Neural cell (in vitro differentiated cells): Measurements from ENCODE around the gene KIFAP3. TPM values are rescaled to one million over a fixed set of nuclear protein-coding genes. Genes with fewer than 3 reads are reported as not detected.
"Not testable (repeated sequence)": the region's sequence is repeated elsewhere in the genome, so short reads cannot be mapped to it uniquely, and the experiment has no call there.

Experiments used
- H2AFZ ChIP-seq: fragments of 200-600, 300-800 bp; sonication (generic), shearing (Covaris generic); 2 replicates; pipeline ENCODE4 v1.6.0; 2014; ENCODE audit warnings: low read depth, mild to moderate bottlenecking, antibody characterized with exemption, low read length, moderate library complexity
- H3F3A ChIP-seq: fragments of 200-600 bp; shearing (Covaris generic); 2 replicates; pipeline ENCODE4 v1.6.1; 2016; ENCODE audit warnings: mild to moderate bottlenecking, moderate library complexity, mixed read lengths, antibody characterized with exemption, low read length; ENCODE audit not compliant: insufficient read depth, poor library complexity, severe bottlenecking
- H3K27ac ChIP-seq: fragments of 200-600, 300-800 bp; sonication (generic), shearing (Covaris generic); 2 replicates; pipeline ENCODE4 v1.5.1; 2014; ENCODE audit warnings: mild to moderate bottlenecking, low read length, moderate library complexity
- H3K27me3 ChIP-seq: fragments of 300-800, 200-600 bp; sonication (generic), shearing (Covaris generic); 2 replicates; pipeline ENCODE4 v1.6.0; 2014; ENCODE audit warnings: mild to moderate bottlenecking, low read depth, low read length, moderate library complexity; ENCODE audit not compliant: insufficient read depth
- H3K36me3 ChIP-seq: fragments of 300-800, 200-600 bp; sonication (generic), shearing (Covaris generic); 2 replicates; pipeline ENCODE4 v1.5.1; 2014; ENCODE audit warnings: mild to moderate bottlenecking, antibody characterized with exemption, low read length, moderate library complexity; ENCODE audit not compliant: insufficient read depth
- H3K4me2 ChIP-seq: fragments of 300-800, 200-600 bp; sonication (generic), shearing (Covaris generic); 2 replicates; pipeline ENCODE4 v1.6.0; 2014; ENCODE audit warnings: mild to moderate bottlenecking, low read length
- H3K4me3 ChIP-seq: fragments of 300-800, 200-600 bp; sonication (generic), shearing (Covaris generic); 2 replicates; pipeline ENCODE4 v1.5.1; 2014; ENCODE audit warnings: mild to moderate bottlenecking, low read length, moderate library complexity
- H3K79me2 ChIP-seq: fragments of 200-600 bp; shearing (Covaris generic); replicated peaks from 2 replicates; pipeline ENCODE4 v1.6.0; 2014; ENCODE audit warnings: mild to moderate bottlenecking, low read length, moderate library complexity; ENCODE audit not compliant: insufficient read depth
- H3K9ac ChIP-seq: fragments of 300-800, 200-600 bp; sonication (generic), shearing (Covaris generic); 2 replicates; pipeline ENCODE4 v1.6.1; 2016; ENCODE audit warnings: mild to moderate bottlenecking, low read length, mixed read lengths
- H3K9me2 ChIP-seq: fragments of 200-600 bp; shearing (Covaris generic); 2 replicates; pipeline ENCODE4 v1.6.1; 2016; ENCODE audit warnings: mild to moderate bottlenecking, low read length, mixed read lengths; ENCODE audit not compliant: insufficient read depth
- H3K9me3 ChIP-seq: fragments of 200-600, 300-800 bp; sonication (generic), shearing (Covaris generic); 2 replicates; pipeline ENCODE4 v1.6.1; 2016; ENCODE audit warnings: mild to moderate bottlenecking, mixed run types, low read length, moderate library complexity, mixed read lengths
- H4K20me1 ChIP-seq: fragments of 200-600 bp; shearing (Covaris generic); 2 replicates; pipeline ENCODE4 v1.6.1; 2016; ENCODE audit warnings: mild to moderate bottlenecking, mixed run types; ENCODE audit not compliant: insufficient read depth
- CTCF ChIP-seq: fragments of 450-650 bp; IDR thresholded peaks from 2 replicates; pipeline ENCODE4 v1.5.1; 2014; ENCODE audit warnings: antibody characterized with exemption, mild to moderate bottlenecking, moderate library complexity; ENCODE audit not compliant: poor library complexity, severe bottlenecking
- EP300 ChIP-seq: fragments of 450-650 bp; conservative IDR thresholded peaks from 2 replicates; pipeline ENCODE4 v1.6.1; 2014; ENCODE audit warnings: antibody characterized with exemption, mild to moderate bottlenecking, moderate library complexity; ENCODE audit not compliant: poor library complexity, severe bottlenecking
- EZH2 ChIP-seq: fragments of 200-600, 300-800 bp; shearing (Covaris generic), sonication (generic); IDR thresholded peaks from 2 replicates; pipeline ENCODE4 v1.6.1; 2014; ENCODE audit warnings: antibody characterized with exemption, low read length, borderline replicate concordance, mild to moderate bottlenecking; ENCODE audit not compliant: insufficient read depth, poor library complexity, severe bottlenecking
- MXI1 ChIP-seq: fragments of 450-650 bp; conservative IDR thresholded peaks from 2 replicates; pipeline ENCODE4 v1.6.1; 2014; ENCODE audit warnings: antibody characterized with exemption, mild to moderate bottlenecking; ENCODE audit not compliant: poor library complexity, severe bottlenecking
- POLR2AphosphoS5 ChIP-seq: IDR thresholded peaks from 2 replicates; pipeline ENCODE4 v1.6.1; 2012
- RAD21 ChIP-seq: fragments of 450-650 bp; conservative IDR thresholded peaks from 2 replicates; pipeline ENCODE4 v1.6.1; 2014; ENCODE audit warnings: antibody characterized with exemption, mild to moderate bottlenecking, moderate library complexity
- REST ChIP-seq: IDR thresholded peaks from 2 replicates; pipeline ENCODE4 v1.6.1; 2012; ENCODE audit warnings: borderline replicate concordance
- SMC3 ChIP-seq: fragments of 450-650 bp; conservative IDR thresholded peaks from 2 replicates; pipeline ENCODE4 v1.6.1; 2014; ENCODE audit warnings: antibody characterized with exemption, mild to moderate bottlenecking, moderate library complexity; ENCODE audit not compliant: poor library complexity
- TAF1 ChIP-seq: IDR thresholded peaks from 2 replicates; pipeline ENCODE4 v1.6.1; 2012; ENCODE audit warnings: low read depth
- polyA plus RNA-seq: library from polyadenylated mRNA; depleted of rRNA; stranded (reverse); fragments of >200 nt; gene quantifications from 2 replicates; pipeline ENCODE4 v1.2.3, GENCODE V29; 2014

The KIFAP3 gene
- polyA plus RNA-seq, 1 donor from 2014 or later: 256 TPM

- H4K20me1 ChIP-seq: no peaks in the 10 kb centered on the region
- no peak overlapping the region for H3K9ac ChIP-seq
- H3K79me2 ChIP-seq: no peaks in the 10 kb centered on the region
- no peaks in the 10 kb centered on the region for H3K9me2 ChIP-seq
- H3K36me3 ChIP-seq: peaks cover 8% of the 10 kb centered on the region
- H3K9me3 ChIP-seq: no peaks in the 10 kb centered on the region
- no peak overlapping the region for H3K27ac ChIP-seq
- no peaks in the 10 kb centered on the region for H3F3A ChIP-seq
- H3K4me2 ChIP-seq: no peak overlapping the region
- TF ChIP-seq MXI1: no peak
- no peak for TF ChIP-seq POLR2AphosphoS5
- no peak for TF ChIP-seq RAD21
- TF ChIP-seq EZH2: no peak
- no peak for TF ChIP-seq EP300
- no peak for TF ChIP-seq SMC3
- TF ChIP-seq TAF1: no peak
- TF ChIP-seq REST: no peak
- TF ChIP-seq CTCF: no peak
- H3K4me3 ChIP-seq: no peak overlapping the region
- H2AFZ ChIP-seq: no peak overlapping the region
- no peaks in the 10 kb centered on the region for H3K27me3 ChIP-seq
Measured at GRCh38 chr1:169873582-169874199, 200.8 kb downstream of the KIFAP3 start.

GRCh38 chr1:169872906-169873305 is 201.6 kb downstream of the KIFAP3 start:
- H3K4me2 ChIP-seq: no peak overlapping the region
- H3K9me3 ChIP-seq: no peaks in the 10 kb centered on the region
- no peaks in the 10 kb centered on the region for H4K20me1 ChIP-seq
- H3K36me3 ChIP-seq: peaks cover 8% of the 10 kb centered on the region
- TF ChIP-seq POLR2AphosphoS5 (no peak), TAF1 (no peak), SMC3 (no peak), CTCF (no peak), EZH2 (no peak), RAD21 (no peak)
- no peak overlapping the region for H3K4me3 ChIP-seq
- H3K27me3 ChIP-seq: no peaks in the 10 kb centered on the region
- no peak overlapping the region for H2AFZ ChIP-seq
- H3K9me2 ChIP-seq: no peaks in the 10 kb centered on the region
- H3K79me2 ChIP-seq: no peaks in the 10 kb centered on the region
- no peaks in the 10 kb centered on the region for H3F3A ChIP-seq
- no peak overlapping the region for H3K9ac ChIP-seq
- H3K27ac ChIP-seq: no peak overlapping the region

- not testable (repeated sequence) for H3K36me3 ChIP-seq, H3K27ac ChIP-seq
Measured at GRCh38 chr1:169871988-169872387, 202.5 kb downstream of the KIFAP3 start.

More at GRCh38 chr1:169871988-169872387, 202.5 kb downstream of the KIFAP3 start:
- H2AFZ ChIP-seq, H3K27me3 ChIP-seq, H3K9me2 ChIP-seq, H3F3A ChIP-seq, H4K20me1 ChIP-seq, H3K79me2 ChIP-seq, H3K4me3 ChIP-seq, H3K9me3 ChIP-seq, H3K9ac ChIP-seq, H3K4me2 ChIP-seq: not testable (repeated sequence)
